Choroid plexus epithelial cell (primary cell): Measurements from ENCODE around the gene KRTAP5-3.

Experiments used
- DNase-seq: peaks from one replicate; pipeline ENCODE4 v3.0.0-alpha.2; 2010; ENCODE audit warnings: low read depth
- H3K4me3 ChIP-seq: 2 replicates; pipeline ENCODE4 v1.5.1; 2011; ENCODE audit warnings: low read depth, mild to moderate bottlenecking, control low read depth, low read length, moderate library complexity
- TF ChIP-seq, protein P1 (sequence below): conservative IDR thresholded peaks from 2 replicates; pipeline ENCODE4 v1.5.1; 2011; ENCODE audit warnings: low read depth, mild to moderate bottlenecking, control low read depth, inconsistent platforms, low read length, moderate library complexity

Gene KRTAP5-3

DNA sequence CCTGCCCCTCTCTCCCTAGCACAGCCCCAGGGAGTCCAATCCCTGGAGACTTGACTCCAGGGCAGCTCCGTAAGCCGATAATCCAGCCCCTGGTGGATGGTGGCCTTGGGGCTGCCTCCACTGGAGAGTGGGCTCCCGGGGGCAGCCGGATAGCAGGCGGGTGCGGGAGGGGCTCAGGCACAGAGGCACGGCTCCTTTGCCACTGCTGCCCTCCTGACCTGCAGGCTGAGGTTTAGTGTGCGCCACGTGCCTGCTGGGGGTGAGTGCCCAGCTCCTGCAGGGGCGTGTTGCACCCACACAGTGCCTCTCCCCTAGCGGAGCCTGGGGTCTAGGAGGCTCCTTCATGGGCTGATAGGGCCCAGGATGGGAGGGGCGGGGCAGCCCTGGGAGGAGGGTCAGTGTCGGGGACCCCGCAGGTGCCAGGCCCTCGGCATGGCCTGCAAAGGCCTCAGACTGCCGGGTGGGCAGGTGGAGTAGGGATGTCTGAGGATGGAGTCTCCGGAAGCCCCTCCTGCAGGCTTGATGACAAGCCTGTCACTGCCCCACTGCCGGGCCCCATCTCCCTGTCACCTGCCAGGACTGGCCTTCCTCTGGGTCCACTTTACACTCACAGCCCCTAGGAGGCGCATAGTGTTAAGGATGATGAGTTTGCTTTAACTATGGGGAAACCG, 41.7 kb downstream of the KRTAP5-3 start:
- TF ChIP-seq, protein P1, sequence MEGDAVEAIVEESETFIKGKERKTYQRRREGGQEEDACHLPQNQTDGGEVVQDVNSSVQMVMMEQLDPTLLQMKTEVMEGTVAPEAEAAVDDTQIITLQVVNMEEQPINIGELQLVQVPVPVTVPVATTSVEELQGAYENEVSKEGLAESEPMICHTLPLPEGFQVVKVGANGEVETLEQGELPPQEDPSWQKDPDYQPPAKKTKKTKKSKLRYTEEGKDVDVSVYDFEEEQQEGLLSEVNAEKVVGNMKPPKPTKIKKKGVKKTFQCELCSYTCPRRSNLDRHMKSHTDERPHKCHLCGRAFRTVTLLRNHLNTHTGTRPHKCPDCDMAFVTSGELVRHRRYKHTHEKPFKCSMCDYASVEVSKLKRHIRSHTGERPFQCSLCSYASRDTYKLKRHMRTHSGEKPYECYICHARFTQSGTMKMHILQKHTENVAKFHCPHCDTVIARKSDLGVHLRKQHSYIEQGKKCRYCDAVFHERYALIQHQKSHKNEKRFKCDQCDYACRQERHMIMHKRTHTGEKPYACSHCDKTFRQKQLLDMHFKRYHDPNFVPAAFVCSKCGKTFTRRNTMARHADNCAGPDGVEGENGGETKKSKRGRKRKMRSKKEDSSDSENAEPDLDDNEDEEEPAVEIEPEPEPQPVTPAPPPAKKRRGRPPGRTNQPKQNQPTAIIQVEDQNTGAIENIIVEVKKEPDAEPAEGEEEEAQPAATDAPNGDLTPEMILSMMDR, result peak; percentile 22
- DNase-seq, result no peak
- H3K4me3 ChIP-seq, result no peak overlapping the region

DNA sequence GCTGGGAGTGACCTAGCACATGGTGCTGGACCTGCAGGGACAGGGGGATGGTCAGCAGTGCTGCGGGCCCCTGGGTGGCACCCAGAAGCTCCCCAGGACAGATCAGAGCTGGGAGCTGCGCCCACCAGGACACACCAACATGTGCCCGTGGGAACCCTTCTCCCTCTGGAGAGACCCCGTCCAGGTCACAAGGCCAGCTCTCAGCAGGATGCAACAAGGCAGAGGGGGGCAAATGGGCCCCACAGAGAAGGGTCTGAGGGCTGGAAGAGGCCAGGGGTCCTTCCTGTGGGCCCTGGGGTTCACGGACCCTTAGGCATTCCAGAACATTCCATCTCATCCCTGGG, 42.4 kb downstream of the KRTAP5-3 start:
- no peak overlapping the region for H3K4me3 ChIP-seq
- DNase-seq, result no peak
- TF ChIP-seq, protein P1, result no peak

DNA sequence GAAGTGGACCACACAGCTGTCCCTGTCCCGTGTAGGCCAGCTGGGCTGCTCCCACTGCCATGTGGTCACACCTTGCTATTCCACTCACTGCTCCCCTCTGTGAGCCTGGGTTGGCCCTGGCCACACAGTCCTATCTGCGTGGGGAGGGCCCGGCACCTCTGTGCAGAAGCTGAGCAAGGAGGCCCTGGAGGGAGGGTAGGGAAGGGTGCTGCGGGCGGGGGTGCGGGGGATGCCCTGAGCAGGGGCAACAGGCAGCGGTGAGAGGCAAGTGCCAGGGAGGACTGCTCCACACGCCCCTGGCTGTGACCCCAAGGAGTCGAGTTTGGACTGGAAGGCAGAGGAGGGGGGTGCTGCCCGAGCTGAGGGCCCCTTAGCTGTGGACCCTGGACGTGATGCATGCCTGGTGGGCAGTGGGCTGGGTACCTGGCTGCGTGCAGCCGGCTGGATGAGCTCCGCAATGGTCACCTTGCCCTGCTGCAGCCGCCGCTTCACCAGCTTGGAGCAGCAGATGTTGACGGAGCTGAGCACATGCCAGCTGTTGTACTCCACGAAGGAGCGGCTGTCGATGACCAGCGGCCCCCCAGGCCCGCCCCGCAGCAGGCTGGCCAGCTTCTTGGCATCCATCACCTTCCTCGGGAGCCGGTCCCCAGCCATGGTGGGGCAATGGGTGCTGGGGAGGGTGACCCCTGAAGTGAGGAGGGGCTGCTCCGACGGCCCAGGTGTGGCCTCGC, 42.9 kb downstream of the KRTAP5-3 start:
- TF ChIP-seq, protein P1, result no peak
- no peak overlapping the region for H3K4me3 ChIP-seq
- no peak for DNase-seq

DNA sequence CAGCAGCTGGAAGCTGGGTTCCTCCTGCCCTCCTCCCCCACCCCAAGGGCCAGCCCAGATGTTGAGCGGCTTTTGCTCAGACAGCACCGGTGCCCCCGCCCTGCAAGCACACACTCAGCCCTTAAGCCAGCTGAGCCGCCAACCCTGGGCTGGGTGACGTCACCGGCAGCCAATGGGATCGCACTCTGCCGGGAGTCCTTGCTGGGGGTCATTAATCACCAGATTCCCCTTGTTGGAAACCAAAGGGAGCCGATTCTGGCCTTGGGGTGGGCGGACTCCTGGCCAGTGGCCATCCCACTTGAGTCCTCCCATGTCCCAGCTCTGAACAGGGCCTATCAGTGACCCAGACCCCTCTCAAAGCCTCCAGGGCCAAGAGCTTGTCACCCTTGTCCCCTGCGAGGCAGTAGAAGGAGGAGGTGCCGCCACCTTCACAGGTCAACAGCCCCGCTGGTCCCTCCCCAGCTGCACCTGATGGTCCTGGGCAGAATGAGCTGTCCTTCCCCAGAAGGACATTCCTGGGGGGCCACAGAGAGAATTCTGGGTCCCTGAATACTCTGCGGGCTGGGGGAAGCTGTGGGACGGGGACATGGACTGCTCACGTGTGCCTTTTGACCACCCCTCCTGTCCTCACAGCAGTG, 43.6 kb downstream of the KRTAP5-3 start:
- H3K4me3 ChIP-seq, result no peak overlapping the region
- TF ChIP-seq, protein P1, result no peak
- peak; percentile 81 for DNase-seq

DNA sequence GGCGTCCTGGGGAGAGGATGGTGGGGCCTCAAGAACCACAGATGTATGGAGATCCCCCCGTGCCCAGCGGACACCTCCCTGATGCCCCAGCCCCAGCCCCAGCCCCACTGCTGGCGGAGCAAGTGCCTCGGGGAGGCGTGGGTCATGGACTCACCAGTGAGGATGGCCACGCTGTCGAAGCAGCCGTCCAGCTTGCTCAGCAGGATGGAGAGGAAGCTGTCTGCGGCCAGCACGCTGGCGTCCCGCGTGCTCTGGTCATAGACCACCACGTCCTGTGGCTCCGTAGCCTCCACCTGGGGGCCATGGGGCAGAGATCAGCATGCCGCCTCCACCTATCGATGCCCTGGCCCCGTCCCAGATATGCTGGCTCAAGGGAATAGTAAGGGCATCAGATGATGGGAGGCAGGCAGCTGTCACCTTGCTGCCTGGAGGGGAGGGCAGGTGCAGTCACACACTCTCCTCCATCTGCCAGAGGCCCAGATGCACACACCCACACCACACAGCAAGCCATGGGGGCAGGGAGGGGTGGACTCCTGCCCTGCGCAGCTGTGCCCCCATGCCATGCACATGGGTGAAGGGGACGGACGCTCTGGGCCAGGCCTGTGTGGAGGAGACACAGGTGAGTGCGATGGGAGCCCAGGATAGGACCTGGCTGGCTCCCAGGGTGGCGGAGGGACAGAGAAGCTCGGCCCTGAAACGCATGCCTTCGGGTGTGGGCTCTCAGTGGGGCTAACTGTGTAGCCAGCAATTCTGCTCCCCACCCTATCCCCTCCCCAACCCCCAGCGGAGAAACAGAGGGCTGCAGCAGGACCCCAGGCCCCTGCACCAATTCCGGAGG, 44.3 kb downstream of the KRTAP5-3 start:
- DNase-seq, result no peak
- TF ChIP-seq, protein P1, result no peak
- no peak overlapping the region for H3K4me3 ChIP-seq

DNA sequence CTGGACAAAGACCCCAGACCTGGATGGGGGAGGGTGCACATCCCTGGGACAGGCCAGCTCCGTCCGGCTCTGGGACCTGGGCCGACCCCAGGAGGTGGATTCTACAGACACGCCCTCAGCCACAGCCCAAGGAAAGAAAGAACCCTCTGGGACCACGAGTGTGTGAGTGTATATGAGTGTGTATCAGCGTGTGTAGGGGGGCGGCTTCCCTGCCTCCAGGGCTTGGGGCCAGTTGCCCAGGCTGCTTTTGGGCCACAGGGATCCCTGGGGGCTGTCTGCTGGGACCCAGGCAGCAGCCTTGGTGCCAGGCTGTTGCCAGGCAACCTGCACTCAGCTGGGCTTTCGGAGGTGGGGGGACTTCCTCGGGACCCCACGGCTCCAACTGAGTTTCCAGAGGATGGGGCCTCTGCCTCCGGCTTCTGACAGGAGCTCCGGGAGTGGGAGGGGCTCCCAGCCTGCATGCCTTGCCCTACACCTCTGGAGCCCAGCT, 45.1 kb downstream of the KRTAP5-3 start:
- TF ChIP-seq, protein P1, result no peak
- no peak for DNase-seq
- no peak overlapping the region for H3K4me3 ChIP-seq
